ENCODE results near the gene STAT3.
A peak's percentile ranks its signal among the peaks of the same experiment; 100 is the strongest.
"Not testable (repeated sequence)": the region's sequence is repeated elsewhere in the genome, so short reads cannot be mapped to it uniquely, and the experiment has no call there.

Gene STAT3

GRCh38 chr17:42365136-42365535, 23.1 kb downstream of the STAT3 start:
- TF ChIP-seq, protein P1, sequence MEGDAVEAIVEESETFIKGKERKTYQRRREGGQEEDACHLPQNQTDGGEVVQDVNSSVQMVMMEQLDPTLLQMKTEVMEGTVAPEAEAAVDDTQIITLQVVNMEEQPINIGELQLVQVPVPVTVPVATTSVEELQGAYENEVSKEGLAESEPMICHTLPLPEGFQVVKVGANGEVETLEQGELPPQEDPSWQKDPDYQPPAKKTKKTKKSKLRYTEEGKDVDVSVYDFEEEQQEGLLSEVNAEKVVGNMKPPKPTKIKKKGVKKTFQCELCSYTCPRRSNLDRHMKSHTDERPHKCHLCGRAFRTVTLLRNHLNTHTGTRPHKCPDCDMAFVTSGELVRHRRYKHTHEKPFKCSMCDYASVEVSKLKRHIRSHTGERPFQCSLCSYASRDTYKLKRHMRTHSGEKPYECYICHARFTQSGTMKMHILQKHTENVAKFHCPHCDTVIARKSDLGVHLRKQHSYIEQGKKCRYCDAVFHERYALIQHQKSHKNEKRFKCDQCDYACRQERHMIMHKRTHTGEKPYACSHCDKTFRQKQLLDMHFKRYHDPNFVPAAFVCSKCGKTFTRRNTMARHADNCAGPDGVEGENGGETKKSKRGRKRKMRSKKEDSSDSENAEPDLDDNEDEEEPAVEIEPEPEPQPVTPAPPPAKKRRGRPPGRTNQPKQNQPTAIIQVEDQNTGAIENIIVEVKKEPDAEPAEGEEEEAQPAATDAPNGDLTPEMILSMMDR (IDR thresholded peaks at IDR 0.05; ENCODE audit: low read depth, low read length, missing control alignments), result no peak
- in situ Hi-C loops (cut with HindIII; ENCODE audit: low sequenced_read_pairs), result no loop called here
- H3K4me3 ChIP-seq (ENCODE audit: low read depth, low read length), result no peak overlapping the region
- DNase-seq (ENCODE audit: low read depth), result peak; percentile 65

GRCh38 chr17:42363767-42364585, 24.3 kb downstream of the STAT3 start:
- H3K4me3 ChIP-seq (ENCODE audit: low read depth, low read length), result no peak overlapping the region
- TF ChIP-seq, protein P1 (IDR thresholded peaks at IDR 0.05; ENCODE audit: low read depth, low read length, missing control alignments), result no peak
- peak; percentile 70 for DNase-seq (ENCODE audit: low read depth)
- in situ Hi-C loops (cut with HindIII; ENCODE audit: low sequenced_read_pairs), result no loop called here

GRCh38 chr17:42363231-42363630, 25.0 kb downstream of the STAT3 start:
- TF ChIP-seq, protein P1 (IDR thresholded peaks at IDR 0.05; ENCODE audit: low read depth, low read length, missing control alignments), result no peak
- no peak for DNase-seq (ENCODE audit: low read depth)
- H3K4me3 ChIP-seq (ENCODE audit: low read depth, low read length), result no peak overlapping the region
- in situ Hi-C loops (cut with HindIII; ENCODE audit: low sequenced_read_pairs), result no loop called here

- TF ChIP-seq, protein P1 (IDR thresholded peaks at IDR 0.05; ENCODE audit: low read depth, low read length, missing control alignments), result no peak
- in situ Hi-C loops (cut with HindIII; ENCODE audit: low sequenced_read_pairs), result no loop called here
- no peak for DNase-seq (ENCODE audit: low read depth)
- H3K4me3 ChIP-seq (ENCODE audit: low read depth, low read length), result no peak overlapping the region
These were observed 25.8 kb downstream of the STAT3 start for GRCh38 chr17:42362245-42362961.

DNA sequence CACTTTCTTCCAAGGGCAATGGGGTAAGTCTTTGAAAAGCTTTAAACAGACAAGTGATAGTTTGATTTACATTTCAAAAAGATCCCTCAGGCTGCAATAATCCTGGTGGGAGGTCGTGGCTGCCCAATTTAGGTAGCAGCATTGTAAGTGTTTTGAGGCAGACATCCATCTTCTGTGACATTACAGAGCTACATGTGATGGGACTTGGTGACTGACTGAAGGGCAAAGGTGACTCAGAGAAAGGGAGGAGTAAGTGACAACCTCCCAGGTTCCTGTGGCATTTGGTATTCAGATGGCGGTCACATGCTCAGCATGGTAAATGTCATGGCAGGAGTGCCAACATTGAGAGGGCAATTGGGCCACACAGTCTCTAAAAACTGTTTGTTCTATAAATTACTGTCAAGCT, 26.5 kb downstream of the STAT3 start:
- in situ Hi-C loops (cut with HindIII; ENCODE audit: low sequenced_read_pairs), result no loop called here
- DNase-seq (ENCODE audit: low read depth), result no peak
- TF ChIP-seq, protein P1 (IDR thresholded peaks at IDR 0.05; ENCODE audit: low read depth, low read length, missing control alignments), result no peak
- no peak overlapping the region for H3K4me3 ChIP-seq (ENCODE audit: low read depth, low read length)

- in situ Hi-C loops (cut with HindIII; ENCODE audit: low sequenced_read_pairs); H3K4me3 ChIP-seq (ENCODE audit: low read depth, low read length); DNase-seq (ENCODE audit: low read depth): not testable (repeated sequence)
These were observed 27.9 kb downstream of the STAT3 start for GRCh38 chr17:42360388-42360787.

DNA sequence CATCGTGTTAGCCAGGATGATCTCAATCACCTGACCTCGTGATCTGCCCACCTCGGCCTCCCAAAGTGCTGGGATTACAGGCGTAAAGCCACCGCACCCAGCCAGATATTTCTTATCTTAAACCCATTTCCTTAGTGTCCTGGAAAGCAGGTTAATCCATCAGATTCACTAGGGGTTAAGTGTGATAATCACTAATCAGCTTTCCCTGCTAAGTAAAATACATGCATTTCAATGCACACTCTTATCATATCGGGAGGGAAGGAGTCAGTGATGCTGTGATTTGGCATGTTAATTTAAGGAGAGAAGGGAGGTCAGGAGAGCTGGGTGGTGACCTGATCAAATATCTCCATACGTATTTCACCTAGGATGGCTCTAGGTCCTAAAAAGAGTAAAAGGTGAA, 29.1 kb downstream of the STAT3 start:
- TF ChIP-seq, protein P1 (IDR thresholded peaks at IDR 0.05; ENCODE audit: low read depth, low read length, missing control alignments), result no peak
- H3K4me3 ChIP-seq (ENCODE audit: low read depth, low read length), result no peak overlapping the region
- no peak for DNase-seq (ENCODE audit: low read depth)
- in situ Hi-C loops (cut with HindIII; ENCODE audit: low sequenced_read_pairs), result no loop called here

Measured in astrocyte of the cerebellum (primary cell).